BLaER1 treated with 17β-estradiol and CSF1 and Interleukin-3, amounts not matched to agents 10 nM and 100 nM (cell line): ENCODE results near the gene SNX4.

Experiments
- H3K27ac ChIP-seq, 11 experiments: shearing (Covaris generic); formaldehyde crosslinking; 2 replicates each; pipeline ENCODE4 v1.8.1; 2022
- H3K27me3 ChIP-seq, 11 experiments: shearing (Covaris generic); formaldehyde crosslinking; 2 replicates each; pipeline ENCODE4 v1.8.1; 2022
- H3K36me3 ChIP-seq, 11 experiments: shearing (Covaris generic); formaldehyde crosslinking; 2 replicates each; pipeline ENCODE4 v1.8.1; 2022
- H3K4me1 ChIP-seq, 10 experiments: shearing (Covaris generic); formaldehyde crosslinking; 2 replicates each; pipeline ENCODE4 v1.8.1; 2022
- H3K4me2 ChIP-seq, 11 experiments: shearing (Covaris generic); formaldehyde crosslinking; 2 replicates each; pipeline ENCODE4 v1.8.1; 2022
- H3K4me3 ChIP-seq, 10 experiments: shearing (Covaris generic); formaldehyde crosslinking; 2 replicates each; pipeline ENCODE4 v1.8.1; 2022
- H3K9ac ChIP-seq, 11 experiments: shearing (Covaris generic); formaldehyde crosslinking; 2 replicates each; pipeline ENCODE4 v1.8.1; 2022
- H3K9me3 ChIP-seq, 11 experiments: shearing (Covaris generic); formaldehyde crosslinking; replicated peaks in 1 of 11; 2 replicates each; pipeline ENCODE4 v1.8.1; 2022
- H4K20me1 ChIP-seq, 11 experiments: shearing (Covaris generic); formaldehyde crosslinking; 2 replicates each; pipeline ENCODE4 v1.8.1; 2022
- Cebpa-rat ChIP-seq, 11 experiments: shearing (Covaris generic); IDR thresholded peaks; 2 replicates each; pipeline ENCODE4 v1.8.1; 2022

Gene SNX4

DNA sequence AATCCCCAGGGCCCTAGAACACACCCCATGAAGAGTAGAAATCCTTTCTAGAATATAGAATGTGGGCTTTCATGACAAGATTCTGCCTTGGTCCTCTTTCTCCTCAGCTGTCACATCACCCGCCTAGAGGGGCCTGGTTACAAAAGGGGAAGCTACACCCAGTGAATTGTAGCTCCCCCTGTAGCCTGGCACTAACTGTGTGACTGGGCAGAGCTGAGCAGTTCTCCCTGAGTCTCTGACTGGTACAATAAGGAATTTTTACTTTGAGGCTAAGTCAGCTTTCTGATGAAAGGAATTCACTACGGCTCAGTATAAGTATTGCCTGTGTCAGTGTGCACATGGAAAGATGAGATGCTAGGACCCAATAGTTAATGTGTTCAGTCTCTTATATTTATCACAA is 116.2 kb downstream of the SNX4 start:
- peak overlapping the region in 4 of 11 experiments; percentile 7 to 30 (median 15); a peak in 4 of 22 replicates for H3K4me2 ChIP-seq
- no peak overlapping the region for H3K9ac ChIP-seq
- peaks cover 0 to 24% (median 5%) of the 10 kb centered on the region in 10 experiments; a peak in 7 of 20 replicates for H3K4me1 ChIP-seq
- H3K27me3 ChIP-seq = no peaks in the 10 kb centered on the region
- TF ChIP-seq Cebpa-rat (IDR thresholded peaks at IDR 0.05) = no peak
- H3K36me3 ChIP-seq = no peaks in the 10 kb centered on the region
- no peak overlapping the region for H3K27ac ChIP-seq
- no peak overlapping the region for H3K4me3 ChIP-seq
- no peaks in the 10 kb centered on the region for H4K20me1 ChIP-seq
- peaks cover 7 to 17% (median 14%) of the 10 kb centered on the region in 11 experiments; a peak in 21 of 22 replicates for H3K9me3 ChIP-seq

DNA sequence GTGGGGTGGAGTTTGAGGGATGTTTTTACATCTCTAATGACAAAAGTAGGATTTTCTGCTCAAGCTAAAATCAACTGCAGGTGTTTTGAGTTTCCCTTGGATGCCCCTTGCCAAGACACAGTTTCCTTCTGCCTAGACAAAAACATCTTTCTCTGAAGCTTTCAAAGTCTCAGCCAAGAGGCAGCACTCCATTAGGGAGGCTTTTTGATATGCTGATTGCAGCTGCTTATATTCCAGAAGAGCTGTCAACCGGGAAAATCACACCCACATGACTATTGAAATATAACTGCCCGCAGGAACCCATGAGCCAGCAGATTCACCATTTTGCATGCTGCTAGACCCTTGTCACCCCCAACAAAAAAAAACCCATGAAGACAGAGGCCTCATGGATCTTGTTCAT is 117.4 kb downstream of the SNX4 start:
- H3K9ac ChIP-seq = no peak overlapping the region
- H3K4me1 ChIP-seq = peaks cover 0 to 24% (median 5%) of the 10 kb centered on the region in 10 experiments; a peak in 7 of 20 replicates
- H3K36me3 ChIP-seq = no peaks in the 10 kb centered on the region
- no peak overlapping the region for H3K4me2 ChIP-seq
- H3K9me3 ChIP-seq = peaks cover 7 to 17% (median 14%) of the 10 kb centered on the region in 11 experiments; a peak in 21 of 22 replicates
- H3K27me3 ChIP-seq = no peaks in the 10 kb centered on the region
- no peak overlapping the region for H3K4me3 ChIP-seq
- no peaks in the 10 kb centered on the region for H4K20me1 ChIP-seq
- no peak for TF ChIP-seq Cebpa-rat (IDR thresholded peaks at IDR 0.05)
- no peak overlapping the region for H3K27ac ChIP-seq

DNA sequence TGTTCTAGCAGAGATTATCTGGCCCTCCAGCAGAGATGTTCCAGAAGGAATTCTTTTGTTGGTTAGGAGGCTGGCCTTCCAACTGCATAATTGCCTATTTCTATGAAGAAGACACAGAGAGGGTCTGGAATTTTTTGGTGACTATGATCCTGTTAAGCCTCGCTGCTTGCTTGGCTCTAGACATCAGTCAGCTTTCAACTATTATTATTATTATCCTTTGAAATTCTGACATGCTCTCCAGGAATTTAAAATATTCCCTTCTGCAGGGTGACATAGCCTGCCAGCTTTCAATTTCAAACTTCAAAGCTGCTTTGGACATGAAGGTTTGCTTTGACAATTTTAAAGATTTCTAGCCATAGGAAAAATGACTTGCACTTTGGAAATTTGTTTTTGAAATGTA is 118.6 kb downstream of the SNX4 start:
- Histone ChIP-seq H3K36me3 (no peaks in the 10 kb centered on the region), H3K4me1 (peaks cover 0 to 21% (median 5%) of the 10 kb centered on the region in 10 experiments; a peak in 7 of 20 replicates), H3K4me3 (no peak overlapping the region), H3K9ac (no peak overlapping the region), H4K20me1 (no peaks in the 10 kb centered on the region), H3K27me3 (no peaks in the 10 kb centered on the region), H3K9me3 (peaks cover 7 to 16% (median 14%) of the 10 kb centered on the region in 11 experiments; a peak in 21 of 22 replicates), H3K4me2 (no peak overlapping the region), H3K27ac (no peak overlapping the region)
- TF ChIP-seq Cebpa-rat (IDR thresholded peaks at IDR 0.05) = no peak

- Histone ChIP-seq H3K4me1 (peaks cover 0 to 9% (median 2%) of the 10 kb centered on the region in 10 experiments; a peak in 7 of 20 replicates), H3K9ac (no peak overlapping the region), H3K36me3 (no peaks in the 10 kb centered on the region), H3K9me3 (no peaks in the 10 kb centered on the region), H3K27ac (no peak overlapping the region), H3K4me2 (no peak overlapping the region), H3K27me3 (no peaks in the 10 kb centered on the region), H3K4me3 (no peak overlapping the region), H4K20me1 (no peaks in the 10 kb centered on the region)
- TF ChIP-seq Cebpa-rat (IDR thresholded peaks at IDR 0.05) = no peak
Observed at GRCh38 chr3:125398952-125399351, 121.0 kb downstream of the SNX4 start.
